Measurements from ENCODE around the gene ASXL1. TPM values are rescaled to one million over a fixed set of nuclear protein-coding genes. Genes with fewer than 3 reads are reported as not detected.

ASXL1 gene
- total RNA-seq, 2 donors from 2014 or later, result 38.8 to 40.4 TPM

DNA sequence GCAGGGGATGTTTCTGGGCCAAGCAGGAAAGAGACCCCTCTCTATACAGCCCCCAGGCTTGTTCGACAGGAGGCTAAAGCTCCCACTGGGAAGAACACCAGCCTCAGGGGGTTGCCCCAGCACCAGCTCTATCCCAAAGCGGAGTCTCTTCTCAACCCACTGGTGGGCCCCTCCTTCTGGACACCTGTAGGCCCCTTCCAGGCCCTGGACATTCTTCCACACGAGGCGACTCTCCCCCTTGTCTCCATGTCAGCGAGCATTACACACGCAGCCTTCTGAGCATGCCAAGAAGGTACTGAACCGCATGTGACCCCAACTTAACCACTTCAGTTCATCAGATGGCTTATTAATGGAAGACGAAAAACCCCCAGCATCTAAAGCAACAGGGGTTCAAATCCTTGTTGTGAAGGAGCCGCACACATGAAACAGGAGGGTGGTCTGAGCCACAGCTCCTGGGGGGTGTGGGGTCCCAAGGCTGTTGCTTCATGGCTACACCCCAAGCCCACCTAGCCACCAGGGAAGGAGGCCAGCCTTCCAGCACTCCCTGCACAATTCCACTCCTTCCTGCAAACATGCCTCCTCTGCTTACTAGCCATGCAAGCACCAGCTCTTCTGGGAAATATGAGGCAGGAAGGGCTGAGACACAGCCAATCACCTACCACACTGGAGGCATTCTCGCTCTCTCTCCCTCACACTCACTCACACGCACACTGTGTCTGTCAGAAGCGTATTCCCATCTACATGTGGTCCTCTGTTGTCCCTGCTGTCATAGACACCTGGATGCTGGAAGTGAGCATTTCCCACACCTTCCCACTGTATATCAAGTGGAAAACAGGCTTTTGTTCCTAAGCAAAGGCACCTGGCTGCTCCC is 122.5 kb downstream of the ASXL1 start:
- peak; percentile 40 for DNase-seq

DNA sequence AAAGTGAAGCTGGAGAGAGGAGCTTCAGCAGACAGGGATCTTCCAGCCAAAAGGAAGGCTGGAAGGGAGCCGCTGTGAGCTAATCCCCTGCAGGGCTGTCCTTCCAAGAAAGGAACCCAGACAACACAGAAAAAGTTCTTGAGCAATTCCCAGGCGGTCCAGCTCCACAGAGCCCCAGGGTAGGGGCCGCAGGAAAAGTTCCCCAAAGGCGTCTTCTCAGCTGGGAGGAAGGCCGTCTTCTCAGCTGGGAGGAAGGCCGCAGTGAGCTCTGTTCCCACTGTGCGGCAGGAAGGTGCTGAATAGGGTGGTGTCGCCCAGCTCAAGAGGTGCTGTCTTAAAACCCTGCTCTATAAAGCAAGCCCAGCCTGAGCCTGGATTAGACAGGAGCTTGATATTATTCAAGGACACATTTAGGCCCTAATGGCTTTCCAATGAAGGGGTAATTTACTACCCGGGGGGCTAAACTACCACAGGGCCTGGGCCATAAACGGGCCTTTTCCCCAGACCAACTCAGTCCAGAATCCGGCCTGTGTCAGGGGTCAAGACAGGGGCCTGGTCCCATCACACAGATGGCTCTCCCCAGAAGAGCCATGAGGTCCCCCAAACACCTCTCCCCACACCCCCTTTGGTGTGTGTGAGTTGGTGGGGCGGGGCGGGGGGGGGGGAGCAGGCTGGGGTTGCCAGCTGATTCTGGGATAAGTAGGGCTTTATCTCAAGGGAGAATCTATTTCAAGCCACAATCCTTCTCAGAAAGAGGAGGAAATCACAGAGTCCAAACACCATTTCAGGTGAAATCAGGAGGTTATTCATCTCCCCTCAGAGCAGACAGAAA is 123.4 kb downstream of the ASXL1 start:
- TF ChIP-seq, protein P1, sequence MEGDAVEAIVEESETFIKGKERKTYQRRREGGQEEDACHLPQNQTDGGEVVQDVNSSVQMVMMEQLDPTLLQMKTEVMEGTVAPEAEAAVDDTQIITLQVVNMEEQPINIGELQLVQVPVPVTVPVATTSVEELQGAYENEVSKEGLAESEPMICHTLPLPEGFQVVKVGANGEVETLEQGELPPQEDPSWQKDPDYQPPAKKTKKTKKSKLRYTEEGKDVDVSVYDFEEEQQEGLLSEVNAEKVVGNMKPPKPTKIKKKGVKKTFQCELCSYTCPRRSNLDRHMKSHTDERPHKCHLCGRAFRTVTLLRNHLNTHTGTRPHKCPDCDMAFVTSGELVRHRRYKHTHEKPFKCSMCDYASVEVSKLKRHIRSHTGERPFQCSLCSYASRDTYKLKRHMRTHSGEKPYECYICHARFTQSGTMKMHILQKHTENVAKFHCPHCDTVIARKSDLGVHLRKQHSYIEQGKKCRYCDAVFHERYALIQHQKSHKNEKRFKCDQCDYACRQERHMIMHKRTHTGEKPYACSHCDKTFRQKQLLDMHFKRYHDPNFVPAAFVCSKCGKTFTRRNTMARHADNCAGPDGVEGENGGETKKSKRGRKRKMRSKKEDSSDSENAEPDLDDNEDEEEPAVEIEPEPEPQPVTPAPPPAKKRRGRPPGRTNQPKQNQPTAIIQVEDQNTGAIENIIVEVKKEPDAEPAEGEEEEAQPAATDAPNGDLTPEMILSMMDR (IDR thresholded peaks at IDR 0.05), result no peak
- peaks cover 34% of the 10 kb centered on the region for H3K4me1 ChIP-seq
- H3K4me3 ChIP-seq, result peak overlapping the region; percentile 64
- peak; percentile 66 for DNase-seq
- H3K36me3 ChIP-seq, result no peaks in the 10 kb centered on the region
- H3K9me3 ChIP-seq, result no peaks in the 10 kb centered on the region
- peak overlapping the region; percentile 95 for H3K27ac ChIP-seq
- intact Hi-C loops (cut with DNase I), result loop anchor here (10.0 kb wide), 2 partner anchors 127 to 277 kb away; partner anchors contain the start of genes ASXL1, PLAGL2 and POFUT1
- peak overlapping the region; percentile 83 to 97 for H3K9ac ChIP-seq (ENCODE audit: low read depth in 2 of 2, low read length in 2 of 2)
- no peaks in the 10 kb centered on the region for H3K27me3 ChIP-seq

More for the DNA sequence above, 122.5 kb downstream of the ASXL1 start:
- TF ChIP-seq, protein P1 (IDR thresholded peaks at IDR 0.05), result no peak
- Histone ChIP-seq H3K27me3 (no peaks in the 10 kb centered on the region), H3K36me3 (no peaks in the 10 kb centered on the region), H3K9me3 (no peaks in the 10 kb centered on the region), H3K4me3 (peak overlapping the region; percentile 64), H3K27ac (peak overlapping the region; percentile 95), H3K4me1 (peaks cover 38% of the 10 kb centered on the region), H3K9ac (ENCODE audit: low read depth in 2 of 2, low read length in 2 of 2) (peak overlapping the region; percentile 57 to 97)
- intact Hi-C loops (cut with DNase I), result loop anchor here (10.0 kb wide), 2 partner anchors 126 to 276 kb away; partner anchors contain the start of genes ASXL1, PLAGL2 and POFUT1

DNA sequence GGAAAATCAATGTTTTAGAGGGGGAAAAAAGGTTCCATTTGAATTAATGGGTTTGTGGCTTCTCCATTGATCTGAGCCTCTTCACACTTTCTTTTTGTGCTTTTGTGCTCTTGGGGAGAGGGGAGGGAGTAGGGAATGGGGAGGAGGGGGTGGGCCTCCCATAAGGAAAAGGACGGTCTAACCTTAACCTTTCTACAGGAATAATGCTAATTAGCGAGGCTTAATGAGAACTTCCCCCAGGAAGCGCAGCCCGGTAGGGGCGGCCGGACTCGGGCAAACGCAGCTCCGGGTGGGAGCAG is 124.0 kb downstream of the ASXL1 start:
- DNase-seq, result no peak
- Histone ChIP-seq H3K4me3 (peak overlapping the region; percentile 64), H3K27ac (peak overlapping the region; percentile 95), H3K4me1 (peaks cover 28% of the 10 kb centered on the region), H3K27me3 (no peaks in the 10 kb centered on the region), H3K9me3 (no peaks in the 10 kb centered on the region), H3K36me3 (no peaks in the 10 kb centered on the region), H3K9ac (ENCODE audit: low read depth in 2 of 2, low read length in 2 of 2) (peak overlapping the region; percentile 83 to 97)
- intact Hi-C loops (cut with DNase I), result loop anchor here (10.0 kb wide), 2 partner anchors 127 to 277 kb away; partner anchors contain the start of genes ASXL1, PLAGL2 and POFUT1
- TF ChIP-seq, protein P1 (IDR thresholded peaks at IDR 0.05), result no peak

DNA sequence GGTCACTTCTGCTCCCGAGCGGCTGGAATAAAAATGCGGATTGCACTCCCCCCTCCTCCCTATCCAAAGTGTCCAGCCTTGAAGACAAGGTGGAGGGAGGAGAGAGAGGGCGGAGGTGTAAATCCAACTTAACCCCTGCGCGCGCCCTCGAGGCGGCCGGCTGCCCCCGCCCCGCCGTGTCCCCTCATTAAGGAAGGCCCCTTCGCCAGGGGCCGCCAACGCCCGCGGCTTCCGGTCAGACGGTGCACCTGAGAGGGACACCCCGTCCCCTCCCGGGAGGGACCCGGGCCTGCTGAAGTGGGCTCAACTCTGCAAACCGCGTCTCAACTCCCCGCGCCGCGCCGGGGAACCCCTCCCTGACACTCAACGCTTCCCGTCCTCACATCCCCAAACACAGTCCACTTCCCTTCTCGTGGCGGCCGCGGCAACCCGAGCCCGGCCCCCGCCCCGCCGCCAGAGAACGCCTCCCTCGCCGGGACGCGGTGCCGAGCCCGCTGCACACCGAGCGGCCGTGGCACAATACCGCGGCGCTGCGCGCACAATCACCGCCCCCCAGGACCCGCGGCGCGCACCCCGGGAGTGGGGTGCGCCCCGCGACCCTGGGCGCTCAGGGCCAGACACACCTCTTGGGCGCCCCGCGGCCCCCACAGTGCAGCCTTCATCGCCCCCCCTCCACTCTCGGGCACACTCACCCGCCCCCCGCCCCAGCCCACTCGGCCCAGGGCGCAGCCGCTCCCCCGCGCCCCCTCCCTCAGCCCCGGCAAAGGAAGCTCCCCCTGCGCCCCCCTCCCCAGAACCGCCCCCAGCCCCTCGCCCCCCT is 124.5 kb downstream of the ASXL1 start:
- intact Hi-C loops (cut with DNase I), result loop anchor here (10.0 kb wide), 2 partner anchors 128 to 278 kb away; partner anchors contain the start of genes ASXL1, PLAGL2 and POFUT1
- H3K9me3 ChIP-seq, result no peaks in the 10 kb centered on the region
- H3K36me3 ChIP-seq, result no peaks in the 10 kb centered on the region
- peak overlapping the region; percentile 83 to 97 for H3K9ac ChIP-seq (ENCODE audit: low read depth in 2 of 2, low read length in 2 of 2)
- H3K27ac ChIP-seq, result peak overlapping the region; percentile 95
- H3K4me3 ChIP-seq, result peak overlapping the region; percentile 64
- H3K4me1 ChIP-seq, result peaks cover 23% of the 10 kb centered on the region
- H3K27me3 ChIP-seq, result no peaks in the 10 kb centered on the region
- TF ChIP-seq, protein P1 (IDR thresholded peaks at IDR 0.05), result no peak
- peak; percentile 62 for DNase-seq

All from colonic mucosa (tissue), 4 donors.